ENCODE results near the gene MMP21.

The MMP21 gene

DNA sequence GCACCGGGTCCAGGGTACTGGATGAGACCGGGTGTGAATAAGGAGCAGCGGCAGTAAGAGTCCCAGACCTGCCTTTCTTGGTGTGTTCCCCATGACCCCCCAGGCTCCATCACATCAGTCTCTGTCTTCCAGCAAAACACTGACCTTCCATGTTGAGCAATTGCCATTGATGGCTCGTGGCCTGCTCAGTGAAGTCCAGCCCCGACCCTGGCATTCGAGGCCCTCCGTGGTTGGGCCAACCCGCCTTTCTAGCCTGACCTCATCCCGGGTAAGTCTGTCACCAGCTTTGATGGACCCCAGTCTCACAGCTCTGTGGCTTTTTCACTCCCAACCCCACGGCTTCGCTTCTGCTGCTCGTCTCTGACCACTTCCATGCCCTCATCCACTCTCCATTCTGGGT is 6.4 kb downstream of the MMP21 start:
- no peak for FAIRE-seq
- TF ChIP-seq SPI1 (IDR thresholded peaks at IDR 0.05; ENCODE audit: low read depth, low read length), result no peak
- TF ChIP-seq POU2F2 (IDR thresholded peaks at IDR 0.05; ENCODE audit: low read depth, low read length), result no peak
- no peak for TF ChIP-seq PAX5 (IDR thresholded peaks at IDR 0.05; ENCODE audit: insufficient read depth, low read length, severe bottlenecking)
- TF ChIP-seq TAF1 (IDR thresholded peaks at IDR 0.05; ENCODE audit: low read depth, low read length), result no peak
- no peak for TF ChIP-seq POLR2A (IDR thresholded peaks at IDR 0.05; ENCODE audit: low read depth, low read length)
- TF ChIP-seq POLR2AphosphoS5 (IDR thresholded peaks at IDR 0.05; ENCODE audit: low read depth, low read length), result no peak

DNA sequence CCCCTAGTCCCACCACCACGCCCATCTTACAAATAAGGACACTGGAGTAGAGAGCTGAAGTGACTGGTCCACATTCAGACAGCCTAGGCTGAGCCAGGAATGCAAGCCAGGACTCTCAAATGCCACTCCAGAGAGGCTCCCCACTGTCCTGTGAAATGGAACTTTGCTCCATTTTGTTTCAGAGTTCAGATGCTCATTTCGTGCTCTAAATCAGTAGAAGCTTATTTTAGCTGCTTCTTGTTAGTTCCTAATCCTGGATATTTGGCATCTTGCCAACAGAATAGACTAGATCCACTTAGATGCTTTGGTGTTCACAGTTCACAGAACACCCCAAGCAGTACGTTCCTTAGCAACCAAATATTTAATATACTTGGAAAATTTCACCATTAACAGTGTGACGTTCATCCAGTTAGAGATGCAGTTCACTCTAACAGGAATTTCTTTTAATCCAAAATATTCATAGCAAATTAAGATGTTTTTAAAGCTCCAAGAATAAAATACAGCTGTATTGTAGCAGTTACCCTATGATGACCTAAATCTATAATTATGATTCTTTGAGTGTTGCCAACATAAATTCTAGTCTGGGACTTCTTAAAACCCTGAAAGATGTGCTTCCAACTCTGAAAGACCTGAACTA is 7.3 kb downstream of the MMP21 start:
- TF ChIP-seq SPI1 (IDR thresholded peaks at IDR 0.05; ENCODE audit: low read depth, low read length), result no peak
- TF ChIP-seq POU2F2 (IDR thresholded peaks at IDR 0.05; ENCODE audit: low read depth, low read length), result no peak
- no peak for DNase-seq (ENCODE audit: insufficient read length, low spot score)
- FAIRE-seq, result no peak

More for the DNA sequence above, 6.4 kb downstream of the MMP21 start:
- DNase-seq (ENCODE audit: insufficient read length, low spot score), result no peak

DNA sequence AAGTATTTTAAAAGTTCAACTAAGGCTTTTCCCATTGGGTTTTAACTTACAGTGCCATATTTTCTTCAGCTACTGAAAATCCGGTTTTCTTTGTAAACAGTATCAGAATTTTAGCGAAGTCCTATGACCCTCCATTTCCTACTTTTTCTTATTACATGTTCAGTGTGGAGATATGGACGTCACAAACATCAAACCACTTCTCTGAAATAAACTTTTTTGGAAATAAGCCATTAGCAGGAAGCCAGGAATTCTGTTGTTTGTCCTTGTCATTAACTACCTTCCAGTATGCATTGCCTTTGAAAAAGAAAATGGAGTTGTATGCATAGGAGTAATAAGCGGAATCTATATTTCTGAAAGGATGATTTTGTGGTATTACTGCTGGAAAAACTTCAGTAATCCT is 9.1 kb downstream of the MMP21 start:
- no peak for FAIRE-seq
- no peak for TF ChIP-seq PAX5 (IDR thresholded peaks at IDR 0.05; ENCODE audit: insufficient read depth, low read length, severe bottlenecking)
- no peak for TF ChIP-seq POU2F2 (IDR thresholded peaks at IDR 0.05; ENCODE audit: low read depth, low read length)
- no peak for TF ChIP-seq POLR2AphosphoS5 (IDR thresholded peaks at IDR 0.05; ENCODE audit: low read depth, low read length)
- no peak for TF ChIP-seq POLR2A (IDR thresholded peaks at IDR 0.05; ENCODE audit: low read depth, low read length)
- no peak for TF ChIP-seq SPI1 (IDR thresholded peaks at IDR 0.05; ENCODE audit: low read depth, low read length)
- TF ChIP-seq TAF1 (IDR thresholded peaks at IDR 0.05; ENCODE audit: low read depth, low read length), result no peak

DNA sequence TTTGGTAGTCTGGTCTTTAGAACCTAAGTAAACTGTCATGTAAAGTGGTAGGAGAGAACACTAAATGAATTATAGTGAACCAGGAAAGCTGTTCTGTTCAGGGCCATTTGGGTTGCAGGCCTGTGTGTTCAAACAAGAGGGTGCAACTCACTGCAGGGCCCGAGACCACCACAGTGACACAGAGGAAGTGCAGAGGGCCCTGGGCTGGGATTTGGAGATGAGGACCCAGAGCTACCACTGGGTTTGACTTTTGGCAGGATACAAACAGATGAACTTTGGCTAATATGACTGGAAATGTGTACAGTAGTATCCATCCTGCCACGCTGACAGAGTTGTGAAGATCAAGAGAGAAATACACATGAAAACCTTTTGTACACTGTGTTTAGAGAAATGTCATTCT is 9.8 kb downstream of the MMP21 start:
- FAIRE-seq (no peak), DNase-seq (ENCODE audit: insufficient read length, low spot score) (no peak)
- TF ChIP-seq TAF1 (IDR thresholded peaks at IDR 0.05; ENCODE audit: low read depth, low read length), result no peak
- TF ChIP-seq POU2F2 (IDR thresholded peaks at IDR 0.05; ENCODE audit: low read depth, low read length), result no peak
- no peak for TF ChIP-seq POLR2AphosphoS5 (IDR thresholded peaks at IDR 0.05; ENCODE audit: low read depth, low read length)
- TF ChIP-seq SPI1 (IDR thresholded peaks at IDR 0.05; ENCODE audit: low read depth, low read length), result no peak
- no peak for TF ChIP-seq PAX5 (IDR thresholded peaks at IDR 0.05; ENCODE audit: insufficient read depth, low read length, severe bottlenecking)
- TF ChIP-seq POLR2A (IDR thresholded peaks at IDR 0.05; ENCODE audit: low read depth, low read length), result no peak

More for the DNA sequence above, 9.1 kb downstream of the MMP21 start:
- no peak for DNase-seq (ENCODE audit: insufficient read length, low spot score)

DNA sequence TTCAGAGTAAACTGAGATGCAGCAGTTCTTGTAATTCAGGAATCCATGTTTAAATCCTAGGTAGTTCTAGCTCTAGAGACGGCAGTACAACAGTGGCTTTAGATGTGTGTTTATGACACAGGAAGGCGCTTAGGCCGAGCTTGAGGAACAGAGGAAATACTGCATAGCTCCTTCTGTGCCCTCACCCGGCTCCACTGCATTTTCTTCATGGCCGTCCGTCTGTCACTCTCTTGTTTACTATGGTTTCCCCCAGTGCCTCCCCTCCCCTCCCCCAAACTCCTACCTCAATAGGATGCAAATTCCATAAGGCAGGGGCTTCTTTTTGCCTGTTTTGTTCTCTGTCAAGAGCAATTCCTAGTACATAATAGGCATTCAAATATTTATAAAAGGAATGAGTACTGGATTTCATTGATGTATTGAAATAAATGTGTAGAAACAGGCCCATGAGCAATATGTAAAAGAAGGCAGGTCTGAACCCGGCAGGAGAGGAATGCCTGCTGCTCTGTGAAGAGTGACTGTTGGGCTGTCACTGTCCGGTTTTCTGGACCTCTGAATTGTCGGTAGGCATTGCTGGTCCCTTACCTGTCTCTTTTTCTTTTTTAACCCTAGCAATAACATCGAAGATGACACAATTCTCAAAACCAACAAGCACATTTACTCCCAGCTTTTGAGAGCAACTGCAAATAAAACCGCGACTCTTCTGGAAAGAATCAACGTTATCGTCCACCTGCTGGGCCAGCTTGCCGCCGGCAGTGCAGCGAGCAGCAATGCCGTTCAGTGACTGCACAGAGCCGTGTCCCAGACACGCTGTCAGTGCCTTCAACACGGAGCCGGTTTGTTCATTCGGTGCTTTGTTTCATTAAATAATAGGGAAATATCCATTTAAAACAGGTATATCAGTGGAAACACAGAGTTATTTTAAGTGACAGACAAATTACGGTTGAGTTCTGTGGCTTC is 12.7 kb downstream of the MMP21 start:
- no peak for TF ChIP-seq POLR2A (IDR thresholded peaks at IDR 0.05; ENCODE audit: low read depth, low read length)
- TF ChIP-seq PAX5 (IDR thresholded peaks at IDR 0.05; ENCODE audit: insufficient read depth, low read length, severe bottlenecking), result no peak
- TF ChIP-seq POLR2AphosphoS5 (IDR thresholded peaks at IDR 0.05; ENCODE audit: low read depth, low read length), result no peak
- TF ChIP-seq SPI1 (IDR thresholded peaks at IDR 0.05; ENCODE audit: low read depth, low read length), result no peak
- no peak for TF ChIP-seq TAF1 (IDR thresholded peaks at IDR 0.05; ENCODE audit: low read depth, low read length)
- TF ChIP-seq POU2F2 (IDR thresholded peaks at IDR 0.05; ENCODE audit: low read depth, low read length), result no peak
- FAIRE-seq, result no peak

DNA sequence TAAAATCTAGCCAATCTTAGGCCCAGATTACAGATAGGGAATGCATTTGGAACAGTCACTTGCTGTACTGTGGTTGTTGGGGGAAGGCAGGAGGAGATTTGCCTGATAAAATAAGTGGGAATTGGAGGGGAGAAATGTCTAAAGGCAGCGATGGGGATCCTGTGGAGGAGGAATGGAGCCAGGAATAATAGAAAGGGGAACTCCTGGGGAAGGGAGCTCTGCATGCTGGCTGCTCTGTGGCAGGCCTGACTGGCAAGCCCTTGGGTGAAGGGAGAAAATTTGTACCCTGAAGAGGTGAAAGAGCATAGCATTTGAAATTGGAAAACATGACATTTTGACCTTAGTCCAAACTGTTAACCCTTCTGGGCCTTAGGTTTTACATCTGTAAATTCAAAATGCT is 13.7 kb downstream of the MMP21 start:
- FAIRE-seq (no peak), DNase-seq (ENCODE audit: insufficient read length, low spot score) (no peak)
- TF ChIP-seq PAX5 (IDR thresholded peaks at IDR 0.05; ENCODE audit: insufficient read depth, low read length, severe bottlenecking) (no peak), SPI1 (IDR thresholded peaks at IDR 0.05; ENCODE audit: low read depth, low read length) (no peak), TAF1 (IDR thresholded peaks at IDR 0.05; ENCODE audit: low read depth, low read length) (no peak), POU2F2 (IDR thresholded peaks at IDR 0.05; ENCODE audit: low read depth, low read length) (no peak), POLR2AphosphoS5 (IDR thresholded peaks at IDR 0.05; ENCODE audit: low read depth, low read length) (no peak), POLR2A (IDR thresholded peaks at IDR 0.05; ENCODE audit: low read depth, low read length) (no peak)

More for the DNA sequence above, 12.7 kb downstream of the MMP21 start:
- DNase-seq (ENCODE audit: insufficient read length, low spot score), result no peak

DNA sequence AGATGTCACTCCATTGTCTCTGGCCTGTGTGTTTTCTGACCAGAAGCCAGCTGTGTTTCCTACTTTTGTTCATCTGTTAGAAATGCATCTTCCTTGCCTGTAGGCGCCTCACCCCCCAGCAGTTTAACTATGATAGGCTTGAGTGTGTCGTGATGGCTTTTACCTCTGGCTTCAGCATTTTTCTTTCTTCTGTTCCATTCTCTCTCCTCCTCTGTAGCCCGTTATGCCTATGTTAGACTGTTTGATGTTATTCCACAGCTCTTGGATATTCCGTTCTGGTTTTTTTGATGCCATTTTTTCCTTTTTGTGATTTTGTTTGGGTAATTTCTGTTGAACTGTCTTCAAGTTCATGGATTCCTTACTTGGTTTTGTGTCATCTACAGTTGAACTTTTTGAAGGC is 17.9 kb downstream of the MMP21 start:
- TF ChIP-seq POLR2A (IDR thresholded peaks at IDR 0.05; ENCODE audit: low read depth, low read length), result no peak
- DNase-seq (ENCODE audit: insufficient read length, low spot score) (no peak), FAIRE-seq (no peak)

DNA sequence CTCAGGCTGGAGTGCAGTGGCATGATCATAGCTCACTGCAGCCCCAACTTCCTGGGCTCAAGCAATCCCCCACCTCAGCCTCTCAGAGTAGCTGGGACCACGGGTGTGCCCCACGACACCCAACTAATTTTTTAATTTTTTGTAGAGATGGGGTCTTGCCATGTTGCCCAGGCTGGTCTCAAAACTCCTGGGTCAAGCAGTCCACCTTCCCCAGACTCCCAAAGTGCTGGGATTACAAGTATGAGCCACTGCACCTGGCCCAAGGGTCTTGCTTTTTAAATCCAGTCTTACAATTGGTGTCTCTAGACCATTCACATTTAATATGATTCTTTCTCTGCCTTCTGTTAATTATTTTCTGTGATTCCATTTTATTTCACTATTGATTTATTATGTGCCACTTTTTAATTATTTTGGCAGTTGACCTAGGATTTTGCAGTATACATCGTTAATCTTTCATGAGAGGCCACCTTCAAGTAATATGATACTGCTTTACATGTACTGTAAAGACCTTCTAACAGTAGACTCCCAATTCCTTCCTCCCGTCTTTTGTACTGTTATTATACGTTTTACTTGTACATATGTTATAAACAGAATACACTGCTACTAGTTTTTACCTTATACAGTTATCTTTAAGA is 18.7 kb downstream of the MMP21 start:
- DNase-seq (ENCODE audit: insufficient read length, low spot score) (no peak), FAIRE-seq (no peak)
- no peak for TF ChIP-seq POLR2A (IDR thresholded peaks at IDR 0.05; ENCODE audit: low read depth, low read length)
- TF ChIP-seq PAX5 (IDR thresholded peaks at IDR 0.05; ENCODE audit: insufficient read depth, low read length, severe bottlenecking), result no peak
- no peak for TF ChIP-seq POU2F2 (IDR thresholded peaks at IDR 0.05; ENCODE audit: low read depth, low read length)
- TF ChIP-seq POLR2AphosphoS5 (IDR thresholded peaks at IDR 0.05; ENCODE audit: low read depth, low read length), result no peak
- no peak for TF ChIP-seq TAF1 (IDR thresholded peaks at IDR 0.05; ENCODE audit: low read depth, low read length)
- no peak for TF ChIP-seq SPI1 (IDR thresholded peaks at IDR 0.05; ENCODE audit: low read depth, low read length)

DNA sequence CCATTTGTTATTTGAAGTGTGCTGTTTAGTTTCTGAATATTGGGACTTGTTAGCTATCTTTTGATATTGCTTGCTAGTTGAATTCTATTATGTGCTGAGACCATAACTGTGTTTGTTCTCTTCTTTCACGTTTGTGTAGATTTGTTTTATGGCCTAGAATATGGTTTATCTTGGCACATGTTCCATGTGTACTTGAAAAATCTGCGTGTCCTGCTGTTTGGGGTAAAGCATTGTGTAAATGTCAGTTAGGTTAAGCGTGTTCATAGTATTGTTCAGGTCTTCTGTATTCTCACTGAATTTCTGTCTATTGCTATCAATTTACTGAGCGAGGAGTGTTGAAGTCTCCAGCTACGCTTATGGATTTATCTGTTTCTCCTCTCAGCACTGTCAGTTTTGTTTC is 19.4 kb downstream of the MMP21 start:
- no peak for TF ChIP-seq TAF1 (IDR thresholded peaks at IDR 0.05; ENCODE audit: low read depth, low read length)
- TF ChIP-seq POU2F2 (IDR thresholded peaks at IDR 0.05; ENCODE audit: low read depth, low read length), result no peak
- no peak for TF ChIP-seq PAX5 (IDR thresholded peaks at IDR 0.05; ENCODE audit: insufficient read depth, low read length, severe bottlenecking)
- no peak for TF ChIP-seq SPI1 (IDR thresholded peaks at IDR 0.05; ENCODE audit: low read depth, low read length)
- TF ChIP-seq POLR2A (IDR thresholded peaks at IDR 0.05; ENCODE audit: low read depth, low read length), result no peak
- TF ChIP-seq POLR2AphosphoS5 (IDR thresholded peaks at IDR 0.05; ENCODE audit: low read depth, low read length), result no peak
- peak; percentile 40 for FAIRE-seq
- no peak for DNase-seq (ENCODE audit: insufficient read length, low spot score)

Data from GM12891 (cell line).